Breast epithelium (tissue), 3 donors: Measurements from ENCODE around the gene KAT6B.

Experiments used
- CTCF ChIP-seq, 3 donors: fragments of 450-650 bp; IDR thresholded peaks; one replicate each; pipeline ENCODE4 v1.5.1; 2016 to 2017; ENCODE audit warnings: antibody characterized with exemption in 3 of 3, mild to moderate bottlenecking in 3 of 3, moderate library complexity in 3 of 3
- POLR2A ChIP-seq: fragments of 450-650 bp; IDR thresholded peaks from one replicate; pipeline ENCODE4 v1.6.1; 2016; ENCODE audit warnings: antibody characterized with exemption, mild to moderate bottlenecking, moderate library complexity

GRCh38 chr10:74927701-74928100 lies 101.3 kb downstream of the KAT6B start:
- TF ChIP-seq CTCF (IDR thresholded peaks at IDR 0.05): no peak
- TF ChIP-seq POLR2A: no peak
